Amniotic epithelial cell (primary cell): ENCODE measurements around the gene CCDC7.
"Not testable (repeated sequence)": the region's sequence is repeated elsewhere in the genome, so short reads cannot be mapped to it uniquely, and the experiment has no call there.

Experiments
- DNase-seq: peaks from one replicate; pipeline ENCODE4 v3.0.0-alpha.2; 2010; ENCODE audit warnings: low read depth

CCDC7 gene

GRCh38 chr10:32887481-32887880 is 441.5 kb downstream of the CCDC7 start:
- DNase-seq, result no peak

DNA sequence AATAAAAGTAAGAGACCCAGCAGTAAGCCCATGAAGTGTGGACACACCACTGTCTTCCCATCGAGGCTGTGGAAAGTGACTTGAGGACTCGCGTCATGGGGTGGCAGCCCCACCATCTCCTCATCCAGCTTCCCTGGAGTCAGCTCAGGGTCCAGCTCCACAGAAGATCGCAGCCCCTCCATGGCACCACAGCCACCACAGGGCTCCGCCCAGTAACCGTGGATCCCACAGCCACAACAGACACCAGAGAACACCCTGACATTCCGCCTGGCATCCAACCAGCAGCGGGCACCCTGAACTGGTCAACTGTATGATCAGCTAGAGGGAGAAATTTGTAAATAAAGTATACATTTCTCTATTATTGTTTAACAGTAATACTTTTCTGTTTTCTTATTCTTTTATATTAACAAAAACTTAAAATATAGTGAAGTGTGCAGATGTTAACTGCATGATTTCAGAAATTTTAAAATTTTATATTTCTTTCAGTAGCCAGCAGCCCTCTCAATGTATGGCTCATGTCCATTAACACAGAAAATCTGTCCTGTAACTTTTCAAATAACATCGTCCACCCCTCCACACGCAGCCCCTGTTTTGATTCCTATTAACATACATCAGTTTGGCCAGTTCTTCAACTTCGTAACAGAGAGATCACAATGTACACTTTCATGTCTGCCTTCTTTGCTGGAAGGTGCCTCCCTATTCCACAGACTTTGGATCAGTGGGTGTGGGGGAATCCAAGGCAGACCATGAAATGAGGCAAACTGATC is 442.4 kb downstream of the CCDC7 start:
- no peak for DNase-seq

DNA sequence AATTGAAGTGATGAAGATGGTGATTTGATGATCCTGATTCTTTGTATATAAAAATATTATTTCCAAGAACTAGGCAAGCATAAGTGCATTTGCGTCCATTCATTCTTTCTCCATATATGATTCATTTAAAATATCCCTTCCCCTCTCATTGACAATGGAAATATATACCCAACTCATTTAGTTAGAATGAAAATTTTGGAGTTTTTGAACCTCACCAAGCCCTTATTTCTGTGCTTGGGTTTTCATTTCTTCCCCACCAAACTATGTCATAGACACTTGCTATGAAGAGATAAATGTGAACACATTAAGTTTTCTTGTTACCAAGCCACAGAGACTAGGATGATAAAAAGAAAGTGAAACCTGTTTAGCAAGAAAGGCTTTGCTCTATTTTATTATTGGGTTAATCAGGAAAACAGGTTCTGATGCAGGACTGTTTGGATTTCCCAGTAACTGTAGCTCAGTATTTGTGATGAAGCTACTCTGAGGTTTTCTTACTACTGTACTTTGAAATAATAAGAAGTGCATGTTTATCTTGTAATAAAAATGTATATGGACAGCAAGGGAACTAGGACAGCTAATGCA is 443.8 kb downstream of the CCDC7 start:
- DNase-seq, result no peak

DNA sequence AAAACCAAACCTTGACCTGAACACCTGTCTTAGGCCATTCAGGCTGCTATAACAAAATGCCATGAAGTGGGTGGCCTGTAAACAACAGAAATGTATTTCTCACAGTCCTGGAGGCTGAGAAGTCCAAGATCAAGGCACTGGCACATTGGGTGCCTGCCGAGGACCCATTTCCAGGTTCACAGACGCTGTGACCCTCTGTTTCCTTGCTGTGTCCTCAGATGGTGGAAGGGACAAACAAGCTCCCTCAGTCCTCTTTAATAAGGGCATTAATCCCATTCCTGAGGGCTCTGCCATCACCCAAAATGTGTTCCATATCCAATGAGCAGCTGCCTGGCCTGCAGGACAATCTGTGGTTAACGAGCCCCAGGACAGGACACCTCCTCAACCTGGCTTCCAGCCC is 444.5 kb downstream of the CCDC7 start:
- DNase-seq, result no peak

GRCh38 chr10:32891261-32891660 is 445.3 kb downstream of the CCDC7 start:
- DNase-seq, result no peak

DNA sequence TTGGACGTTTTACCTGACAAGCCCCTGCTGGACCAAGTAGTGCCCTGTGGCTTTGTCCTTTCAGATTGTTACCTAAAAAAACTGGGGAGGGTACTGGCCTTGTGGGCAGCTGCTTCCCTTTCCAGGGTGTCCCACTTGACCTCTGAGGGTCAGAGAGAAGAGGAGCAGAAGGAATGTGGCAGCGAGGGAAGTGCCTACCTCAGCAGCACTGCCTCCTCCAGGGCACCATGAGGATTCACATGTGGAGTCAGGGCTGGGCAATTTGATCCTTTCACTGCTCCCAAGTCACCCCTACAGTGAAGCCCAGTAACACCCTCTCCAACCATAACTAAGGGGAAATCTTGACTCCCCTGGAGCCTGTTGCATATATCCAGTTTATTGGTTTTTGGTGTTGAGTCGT is 447.5 kb downstream of the CCDC7 start:
- no peak for DNase-seq

DNA sequence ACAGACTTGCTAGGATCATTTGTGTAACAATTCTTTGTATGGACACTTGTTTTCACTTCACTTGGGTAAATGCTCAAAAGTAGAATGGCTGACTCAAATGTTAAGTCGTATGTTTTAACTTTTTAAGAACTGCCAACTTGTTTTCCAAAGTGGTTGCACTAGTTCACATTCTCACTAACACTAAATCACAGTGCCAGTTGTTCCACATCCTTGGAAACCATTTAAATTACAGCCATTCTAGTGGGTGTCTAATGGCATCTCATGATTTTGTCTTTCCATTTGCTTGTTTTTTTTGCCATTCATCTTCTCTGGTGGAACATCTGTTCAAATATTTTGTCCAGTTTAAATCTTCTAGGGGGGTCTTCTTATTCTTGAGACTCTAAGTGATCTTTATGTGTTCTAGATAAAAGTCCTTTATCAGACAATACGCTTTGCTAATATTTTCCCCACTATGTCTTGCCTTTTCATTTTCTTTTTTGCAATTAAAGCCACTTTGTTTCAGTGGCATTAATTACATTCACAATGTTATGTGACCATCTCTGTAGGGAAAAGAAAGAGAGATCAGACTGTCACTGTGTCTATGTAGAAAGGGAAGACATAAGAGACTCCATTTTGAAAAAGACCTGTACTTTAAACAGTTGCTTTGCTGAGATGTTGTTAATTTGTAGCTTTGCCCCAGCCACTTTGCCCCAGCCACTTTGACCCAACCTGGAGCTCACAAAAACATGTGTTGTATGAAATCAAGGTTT is 448.1 kb downstream of the CCDC7 start:
- DNase-seq, result no peak

GRCh38 chr10:32895200-32895968 is 449.4 kb downstream of the CCDC7 start:
- DNase-seq, result not testable (repeated sequence)

DNA sequence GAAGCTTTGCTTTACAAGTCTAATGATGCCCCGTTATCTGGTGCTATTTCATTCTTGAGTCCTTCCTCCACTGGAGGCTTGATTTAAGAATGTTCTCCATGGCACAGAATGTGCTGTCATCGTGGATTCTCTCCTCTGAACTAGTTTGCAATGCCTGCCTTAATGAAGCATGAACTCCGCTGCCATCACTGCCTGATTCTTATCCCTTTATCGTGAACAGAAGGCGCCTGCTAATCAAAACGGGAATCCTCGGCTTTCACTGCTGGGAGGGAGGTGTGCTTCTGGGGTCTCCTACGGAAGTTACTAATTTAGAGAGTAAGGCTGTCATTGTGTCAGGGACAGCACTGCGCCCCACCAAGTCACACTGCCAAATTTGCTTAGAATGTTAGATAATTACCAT is 455.9 kb downstream of the CCDC7 start:
- DNase-seq, result no peak

DNA sequence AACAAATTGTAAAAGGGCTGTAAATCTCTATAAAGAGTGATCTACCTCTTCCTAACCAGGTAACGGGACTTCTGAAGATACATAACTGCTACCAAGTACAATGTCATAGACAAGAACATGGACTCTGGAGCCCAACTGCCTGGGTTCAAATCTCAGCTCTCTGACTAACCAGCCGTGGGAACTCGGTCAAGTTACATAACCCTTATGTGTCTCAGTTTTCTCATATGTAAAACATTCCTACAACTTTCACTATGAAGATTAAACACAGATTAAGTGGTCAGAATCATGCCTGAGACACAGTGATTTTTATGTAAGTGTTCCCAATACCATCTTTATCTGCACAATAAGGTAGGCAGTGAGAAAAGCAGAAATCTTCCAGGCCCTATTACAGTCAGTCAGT is 459.5 kb downstream of the CCDC7 start:
- peak; percentile 47 for DNase-seq

- DNase-seq, result no peak
Measured at GRCh38 chr10:32906595-32906994, 460.7 kb downstream of the CCDC7 start.

DNA sequence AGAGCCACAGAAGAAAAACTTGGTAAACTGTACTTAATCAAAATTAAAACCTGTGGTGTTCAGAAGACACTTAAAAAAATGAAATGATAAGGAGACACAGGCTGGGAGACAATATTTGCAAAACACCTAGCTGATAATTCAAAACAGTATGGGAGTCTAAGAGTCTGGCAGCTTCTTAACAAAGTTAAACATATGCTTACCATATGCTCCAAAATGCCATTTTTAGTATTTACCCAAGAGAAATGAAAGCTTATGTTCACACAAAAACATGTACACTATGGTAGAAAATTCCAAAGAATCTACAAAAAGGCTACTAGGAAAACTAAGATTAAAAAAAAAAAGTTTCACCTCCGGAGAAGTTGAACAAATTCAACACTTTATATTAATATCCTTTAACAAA is 463.5 kb downstream of the CCDC7 start:
- no peak for DNase-seq

DNA sequence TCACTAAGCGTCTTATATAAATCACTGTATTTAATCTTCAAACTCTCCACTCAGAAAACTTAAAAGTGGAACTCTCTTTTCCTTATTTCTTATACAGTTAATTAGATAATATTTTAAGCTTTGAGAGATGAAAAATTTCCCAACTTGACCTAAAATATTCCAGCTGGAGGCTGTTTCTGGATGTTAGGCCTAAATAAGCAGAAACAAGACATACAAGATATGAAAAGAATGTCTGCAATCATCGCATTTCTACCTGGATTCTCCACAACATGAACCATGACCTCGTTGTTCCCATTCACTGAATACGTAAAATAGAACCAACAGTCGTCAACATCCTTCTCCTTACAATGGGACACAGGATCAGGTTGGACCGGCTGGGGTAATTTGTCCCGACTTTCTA is 464.0 kb downstream of the CCDC7 start:
- not testable (repeated sequence) for DNase-seq

DNA sequence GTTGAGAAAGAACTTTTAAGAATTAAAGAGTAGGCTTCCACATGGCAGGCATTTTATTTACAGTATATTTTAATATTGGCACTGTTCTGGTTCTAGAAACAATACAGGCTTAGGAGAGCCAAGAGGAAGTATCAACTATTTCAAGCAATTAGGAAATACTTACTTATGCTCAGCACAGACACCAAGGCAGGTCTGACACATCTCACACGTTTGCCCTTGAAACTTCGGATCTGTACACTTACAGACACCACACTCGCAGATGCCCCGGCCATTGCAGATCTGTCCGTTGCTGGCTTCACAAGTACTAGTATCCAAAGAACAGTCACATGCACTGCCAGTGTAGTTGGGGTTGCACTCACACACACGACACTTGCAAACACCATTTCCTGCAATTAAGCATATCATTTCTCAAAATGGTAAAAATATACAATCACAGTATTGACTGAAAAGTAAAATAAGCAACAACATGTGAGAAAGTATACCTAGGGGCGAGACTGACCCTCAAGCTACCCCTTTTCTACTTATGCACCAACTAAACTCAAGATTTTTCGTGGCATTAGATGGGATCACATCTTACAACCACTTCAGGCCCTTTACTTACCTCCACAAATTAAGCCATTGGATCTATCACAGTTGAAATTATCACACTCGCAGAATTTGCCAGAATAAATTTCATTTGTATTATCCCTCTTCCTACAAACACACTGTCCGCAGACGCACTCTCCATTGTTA is 465.5 kb downstream of the CCDC7 start:
- DNase-seq, result no peak

GRCh38 chr10:32917817-32918216 is 471.9 kb downstream of the CCDC7 start:
- not testable (repeated sequence) for DNase-seq

GRCh38 chr10:32922170-32922569 is 476.2 kb downstream of the CCDC7 start:
- DNase-seq, result no peak

- no peak for DNase-seq
Measured at GRCh38 chr10:32923134-32923533, 477.2 kb downstream of the CCDC7 start.

GRCh38 chr10:32923849-32924248 is 477.9 kb downstream of the CCDC7 start:
- no peak for DNase-seq
